GM18519 (cell line): ENCODE measurements around the gene MAPK7.
"Not testable (repeated sequence)": the region's sequence is repeated elsewhere in the genome, so short reads cannot be mapped to it uniquely, and the experiment has no call there.

Source experiments
- ATAC-seq: cut with Tn5 transposase; IDR thresholded peaks from one replicate; pipeline ENCODE4 v1.9.1; 2021; ENCODE audit warnings: mild to moderate bottlenecking, moderate library complexity; ENCODE audit not compliant: unreplicated experiment, low FRiP score

The MAPK7 gene

DNA sequence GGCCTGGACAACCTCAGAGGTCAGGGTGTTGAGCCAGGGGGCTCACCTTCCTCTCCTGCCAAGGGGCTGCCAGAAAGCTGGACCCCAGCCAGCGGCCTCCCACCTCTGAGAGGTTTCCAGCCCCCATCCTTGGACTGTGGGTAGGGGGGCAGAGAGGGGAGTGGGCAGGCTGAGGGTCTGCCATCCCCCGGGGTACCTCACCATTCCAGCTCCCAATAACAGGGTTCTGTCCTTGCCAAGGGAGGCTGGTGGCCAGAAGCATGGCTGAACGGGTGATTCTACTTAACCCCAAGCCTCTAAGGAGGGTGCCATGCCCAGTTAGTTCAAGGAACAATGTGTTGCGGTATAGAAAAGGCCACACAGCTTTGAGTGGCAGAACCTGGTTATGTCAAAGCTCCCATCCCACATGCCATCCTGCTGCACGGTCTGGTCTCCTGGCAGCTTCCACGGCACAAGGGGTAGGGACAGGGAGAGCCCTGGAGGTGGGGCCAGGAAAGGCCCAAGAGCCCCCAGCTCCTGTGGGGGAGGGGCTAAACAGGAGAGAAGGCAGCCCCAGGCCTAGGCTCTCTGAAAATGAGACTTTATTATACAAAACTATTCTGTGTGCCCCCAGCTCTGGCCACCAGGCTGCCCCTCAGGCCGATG lies 35.6 kb upstream of the MAPK7 start:
- no peak for ATAC-seq

DNA sequence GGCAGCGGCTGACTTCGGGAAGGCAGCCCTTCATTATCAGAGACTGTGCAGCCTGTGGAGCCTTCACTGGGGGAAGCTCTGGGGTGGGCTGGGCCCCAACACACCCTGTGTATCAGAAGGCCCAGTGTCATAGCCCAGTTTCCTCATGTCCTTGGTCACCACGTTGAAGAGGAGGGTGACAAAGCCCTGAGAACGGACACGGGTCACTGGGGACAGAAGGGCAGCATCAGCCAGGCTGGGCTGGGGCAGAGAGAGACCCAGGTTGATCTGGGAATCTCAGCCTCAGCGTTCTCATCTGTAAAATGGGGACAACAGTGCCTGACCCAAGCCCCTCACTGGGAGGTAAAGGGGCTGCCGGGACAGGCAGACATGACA lies 35.1 kb upstream of the MAPK7 start:
- no peak for ATAC-seq

DNA sequence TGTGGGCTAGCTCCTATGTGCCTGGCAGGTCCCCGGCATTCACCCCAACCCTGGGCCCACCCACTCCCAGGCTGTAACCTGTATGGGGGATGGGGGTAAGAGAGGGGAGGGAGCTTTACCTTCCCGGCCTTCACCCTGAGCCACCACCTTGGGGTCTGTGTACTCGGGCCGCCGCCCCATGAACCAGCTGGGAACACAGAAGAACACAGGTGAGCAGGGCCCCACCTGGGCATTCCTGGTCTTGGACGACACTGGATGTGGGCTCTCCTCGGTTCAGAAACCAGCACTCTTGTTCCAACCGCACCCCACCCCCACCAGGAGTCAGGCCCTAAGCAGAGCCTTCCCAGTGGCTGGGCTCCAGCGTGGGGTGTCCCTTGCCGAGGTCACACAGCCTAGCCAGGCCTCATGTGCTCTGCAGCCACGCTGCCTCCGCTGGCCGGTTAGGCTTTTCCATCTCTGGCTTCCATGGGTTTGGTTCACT lies 34.6 kb upstream of the MAPK7 start:
- ATAC-seq = no peak

DNA sequence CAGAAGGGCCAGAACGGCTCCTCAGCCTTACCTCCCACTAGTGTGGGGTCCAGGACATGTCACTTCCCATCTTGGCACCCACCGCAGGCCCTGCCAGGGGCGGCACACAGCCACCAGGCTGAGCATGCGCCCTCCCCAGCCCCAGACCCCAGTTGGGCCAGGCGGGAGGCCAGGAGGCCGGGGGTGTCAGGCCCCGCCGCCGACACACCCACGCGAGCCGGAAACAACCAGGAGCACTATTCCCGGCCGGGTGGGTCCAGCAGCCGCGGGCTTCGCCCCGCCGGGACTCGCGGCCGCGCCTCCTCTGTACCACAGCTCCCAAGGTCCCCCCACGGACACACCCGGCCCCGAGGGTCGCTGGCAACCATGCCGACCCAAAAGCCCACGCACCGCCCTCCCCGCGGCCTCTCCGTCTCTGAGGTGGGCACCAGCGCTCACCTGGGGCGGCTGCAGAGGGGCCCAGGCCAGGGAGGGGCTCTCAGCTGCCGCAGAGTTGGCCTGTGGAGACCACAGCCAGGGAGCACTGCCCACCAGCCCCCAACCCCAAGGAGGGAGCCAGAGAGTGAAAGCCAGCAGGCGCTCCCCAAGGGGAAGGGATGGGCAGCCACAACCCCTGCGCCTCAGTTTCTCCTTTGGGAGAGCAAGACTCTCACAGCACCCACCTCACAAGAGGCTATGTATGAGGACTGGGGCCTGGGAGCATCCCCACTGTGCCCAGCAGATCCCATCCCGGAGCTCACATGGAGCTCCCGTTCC lies 33.8 kb upstream of the MAPK7 start:
- no peak for ATAC-seq

GRCh38 chr17:19345067-19345460 lies 33.2 kb upstream of the MAPK7 start:
- ATAC-seq = no peak

DNA sequence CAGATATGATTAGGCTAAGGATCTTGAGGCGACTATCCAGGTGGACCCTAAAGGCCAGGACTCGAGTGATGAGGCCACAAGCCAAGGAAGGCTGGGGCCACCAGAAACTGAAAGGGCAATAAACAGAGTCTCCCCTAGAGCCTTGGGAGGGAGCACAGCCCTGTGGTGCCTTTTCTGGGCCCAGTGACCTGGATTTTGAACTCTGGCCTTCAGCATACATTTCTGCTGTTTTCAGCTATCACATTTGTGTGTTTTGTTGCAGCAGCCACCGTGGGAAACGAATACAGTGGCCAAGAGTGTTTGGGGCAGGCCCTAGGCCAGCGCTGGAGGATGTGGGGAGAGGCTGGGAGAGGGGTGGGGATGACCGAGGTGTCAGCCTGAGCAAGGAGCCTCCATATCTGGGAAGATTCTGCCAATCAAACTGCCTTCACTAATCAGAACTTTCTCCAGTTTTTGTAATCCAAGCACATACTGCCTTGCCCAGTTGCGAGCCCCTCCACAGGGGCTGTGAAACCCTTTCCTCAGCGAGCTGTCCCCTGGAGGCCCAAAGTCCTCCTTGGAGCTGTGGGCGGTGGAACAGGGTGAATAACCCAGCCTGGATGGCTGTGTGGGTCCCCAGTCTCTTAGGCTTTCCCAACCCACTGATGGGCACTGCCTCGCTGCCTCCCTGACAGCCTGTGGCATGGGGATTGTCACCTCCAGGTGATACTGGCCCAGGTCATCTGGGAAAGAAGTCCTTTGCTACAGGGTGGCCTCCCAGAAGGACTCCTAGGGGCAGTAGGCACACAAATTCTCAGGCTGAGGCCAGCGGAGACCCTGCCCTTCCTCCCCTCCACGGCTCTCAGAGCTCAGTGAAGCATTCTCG lies 32.6 kb upstream of the MAPK7 start:
- ATAC-seq = no peak

GRCh38 chr17:19346351-19347255 lies 31.7 kb upstream of the MAPK7 start:
- no peak for ATAC-seq

DNA sequence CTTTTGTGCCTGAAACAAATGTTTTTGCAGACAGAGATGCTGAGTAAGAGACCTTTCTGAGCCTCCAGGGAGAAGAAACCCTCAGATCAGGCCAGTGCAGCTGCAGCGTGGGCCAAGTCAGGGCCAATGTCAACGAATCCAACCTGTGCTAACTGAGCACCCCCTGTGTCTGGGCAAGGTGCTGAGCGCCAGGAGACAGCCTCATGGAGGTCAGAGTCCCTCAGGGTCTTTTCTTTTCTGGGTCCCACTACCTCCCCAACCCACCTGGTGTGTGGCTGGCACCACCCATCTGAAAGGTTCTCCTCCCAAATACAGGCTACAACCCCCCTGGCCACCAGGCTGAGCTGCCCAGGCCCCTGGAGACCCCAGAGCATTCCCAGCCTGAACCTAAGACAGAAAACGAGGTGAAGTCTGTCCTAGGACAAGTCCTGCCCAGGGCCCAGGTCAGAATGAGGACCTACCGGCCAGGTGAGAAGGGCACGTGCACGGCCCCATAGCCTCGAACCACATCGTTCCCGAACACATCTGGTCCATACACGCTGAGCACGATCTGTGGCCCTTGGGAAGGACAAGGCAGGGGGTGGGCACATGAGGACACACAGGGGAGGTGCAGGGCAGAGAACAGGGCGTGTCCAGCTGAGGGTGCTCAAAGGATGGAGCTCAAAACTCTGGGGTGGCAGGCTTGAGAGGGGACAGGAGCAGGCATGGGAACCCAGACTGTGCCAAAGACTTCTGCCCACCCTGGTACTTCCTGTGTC lies 30.8 kb upstream of the MAPK7 start:
- no peak for ATAC-seq

GRCh38 chr17:19348081-19348650 lies 30.1 kb upstream of the MAPK7 start:
- no peak for ATAC-seq

GRCh38 chr17:19348806-19349205 lies 29.5 kb upstream of the MAPK7 start:
- no peak for ATAC-seq

GRCh38 chr17:19353401-19353800 lies 24.9 kb upstream of the MAPK7 start:
- ATAC-seq = not testable (repeated sequence)

- no peak for ATAC-seq
These were observed 23.6 kb upstream of the MAPK7 start for GRCh38 chr17:19354748-19355147.

- no peak for ATAC-seq
These were observed 20.9 kb upstream of the MAPK7 start for GRCh38 chr17:19357351-19357750.

DNA sequence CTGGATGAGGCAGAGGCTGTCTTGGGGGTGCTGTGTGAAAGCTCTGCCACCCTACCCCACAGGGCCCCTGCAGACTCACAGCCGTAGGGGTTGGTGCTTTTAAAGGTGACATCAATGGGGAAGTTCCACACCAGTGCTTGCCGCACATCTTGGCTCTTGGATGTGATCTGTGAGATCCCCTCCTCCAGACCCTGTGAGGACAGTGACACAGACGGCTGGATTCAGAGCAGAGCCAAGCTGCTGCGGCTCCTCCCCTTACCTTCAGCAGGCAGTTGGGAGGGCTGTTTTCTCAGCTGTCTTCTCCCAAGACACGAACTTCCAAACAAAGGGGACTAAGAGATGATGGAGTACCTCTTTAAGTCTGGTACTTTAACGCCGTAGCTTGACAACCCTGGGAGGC lies 20.5 kb upstream of the MAPK7 start:
- no peak for ATAC-seq

GRCh38 chr17:19359151-19359550 lies 19.1 kb upstream of the MAPK7 start:
- no peak for ATAC-seq

- no peak for ATAC-seq
These were observed 18.4 kb upstream of the MAPK7 start for GRCh38 chr17:19359856-19360255.

DNA sequence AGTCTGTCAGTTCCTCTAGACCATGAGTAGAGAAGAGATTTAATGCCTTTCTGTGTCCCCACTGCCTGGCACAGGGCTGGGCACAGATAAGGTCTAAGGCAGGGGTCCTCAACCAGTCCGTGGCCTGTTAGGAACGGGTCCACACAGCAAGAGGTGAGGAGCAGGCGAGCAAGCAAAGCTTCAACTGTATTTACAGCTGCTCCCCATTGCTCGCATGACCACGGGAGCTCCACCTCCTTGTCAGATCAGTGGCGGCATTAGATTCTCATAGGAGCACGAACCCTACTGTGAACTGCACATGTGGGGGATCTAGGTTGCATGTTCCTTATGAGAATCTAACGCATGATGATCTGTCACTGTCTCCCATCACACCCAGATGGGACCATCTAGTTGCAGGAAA lies 17.5 kb upstream of the MAPK7 start:
- no peak for ATAC-seq

- no peak for ATAC-seq
These were observed 17.0 kb upstream of the MAPK7 start for GRCh38 chr17:19361326-19361725.

DNA sequence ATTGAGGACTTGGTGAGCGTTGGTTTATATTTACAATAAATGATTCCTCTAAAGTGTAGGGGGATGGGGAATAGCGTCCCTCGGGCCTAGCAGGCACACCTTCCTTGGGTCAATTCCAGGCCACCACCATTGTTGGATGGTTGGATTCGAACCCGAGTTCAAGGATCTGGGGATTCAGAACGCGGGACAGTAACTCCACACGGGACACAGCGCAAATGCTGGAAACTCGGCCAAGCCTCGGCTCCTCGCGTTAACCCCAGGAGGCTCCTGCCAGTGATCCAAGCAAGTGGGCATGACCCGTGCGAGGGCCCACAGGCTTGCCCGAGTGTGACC lies 16.4 kb upstream of the MAPK7 start:
- no peak for ATAC-seq
